Globus pallidus (tissue), 1 donor: ENCODE results near the gene ISLR2.
A peak's percentile ranks its signal among the peaks of the same experiment; 100 is the strongest.
"Not testable (repeated sequence)": the region's sequence is repeated elsewhere in the genome, so short reads cannot be mapped to it uniquely, and the experiment has no call there.

Source experiments
- DNase-seq: peaks from one replicate; pipeline ENCODE4 v3.0.0-alpha.2; 2015; ENCODE audit warnings: low spot score

The ISLR2 gene, protein sequence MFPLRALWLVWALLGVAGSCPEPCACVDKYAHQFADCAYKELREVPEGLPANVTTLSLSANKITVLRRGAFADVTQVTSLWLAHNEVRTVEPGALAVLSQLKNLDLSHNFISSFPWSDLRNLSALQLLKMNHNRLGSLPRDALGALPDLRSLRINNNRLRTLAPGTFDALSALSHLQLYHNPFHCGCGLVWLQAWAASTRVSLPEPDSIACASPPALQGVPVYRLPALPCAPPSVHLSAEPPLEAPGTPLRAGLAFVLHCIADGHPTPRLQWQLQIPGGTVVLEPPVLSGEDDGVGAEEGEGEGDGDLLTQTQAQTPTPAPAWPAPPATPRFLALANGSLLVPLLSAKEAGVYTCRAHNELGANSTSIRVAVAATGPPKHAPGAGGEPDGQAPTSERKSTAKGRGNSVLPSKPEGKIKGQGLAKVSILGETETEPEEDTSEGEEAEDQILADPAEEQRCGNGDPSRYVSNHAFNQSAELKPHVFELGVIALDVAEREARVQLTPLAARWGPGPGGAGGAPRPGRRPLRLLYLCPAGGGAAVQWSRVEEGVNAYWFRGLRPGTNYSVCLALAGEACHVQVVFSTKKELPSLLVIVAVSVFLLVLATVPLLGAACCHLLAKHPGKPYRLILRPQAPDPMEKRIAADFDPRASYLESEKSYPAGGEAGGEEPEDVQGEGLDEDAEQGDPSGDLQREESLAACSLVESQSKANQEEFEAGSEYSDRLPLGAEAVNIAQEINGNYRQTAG

DNA sequence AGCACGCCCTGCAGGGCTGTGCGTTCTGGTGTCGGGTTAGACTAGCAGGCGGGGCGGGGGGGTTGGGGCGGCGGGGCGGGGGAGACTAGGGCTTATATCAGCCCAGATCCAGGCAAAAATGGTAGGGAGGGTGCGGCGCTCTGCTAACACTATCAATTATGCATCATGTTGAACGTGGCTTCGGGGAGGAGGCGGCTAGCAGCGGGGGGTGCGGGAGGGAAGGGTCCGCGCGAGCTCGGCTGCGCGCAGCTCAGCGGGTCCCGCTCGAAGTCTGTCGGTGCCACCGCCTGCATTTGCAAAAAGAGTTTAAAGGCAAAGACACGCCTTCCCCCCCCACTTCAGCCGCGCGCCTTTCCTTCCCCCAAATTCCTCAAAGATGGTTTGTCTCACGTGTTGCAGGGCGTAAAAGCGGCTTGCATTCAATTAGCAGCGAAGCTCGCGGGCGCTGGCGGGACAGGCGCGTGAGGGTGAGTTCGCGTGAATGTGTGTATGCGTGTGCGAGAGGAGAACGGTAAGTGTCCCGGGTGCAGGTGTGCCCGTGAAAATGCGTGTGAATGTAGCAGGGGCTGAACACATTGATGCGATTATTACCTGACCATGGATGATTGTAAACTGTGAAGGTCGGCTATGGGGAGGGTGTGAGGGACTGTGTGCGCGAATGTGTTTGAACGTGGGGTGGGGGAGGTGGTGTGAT lies at the start of gene ISLR2:
ISLR2 (plus strand) TSS at position 432 of the 694 bp plus-strand sequence. CDS start 2,169 bp downstream, outside the sequence.
- DNase-seq, result no peak

DNA sequence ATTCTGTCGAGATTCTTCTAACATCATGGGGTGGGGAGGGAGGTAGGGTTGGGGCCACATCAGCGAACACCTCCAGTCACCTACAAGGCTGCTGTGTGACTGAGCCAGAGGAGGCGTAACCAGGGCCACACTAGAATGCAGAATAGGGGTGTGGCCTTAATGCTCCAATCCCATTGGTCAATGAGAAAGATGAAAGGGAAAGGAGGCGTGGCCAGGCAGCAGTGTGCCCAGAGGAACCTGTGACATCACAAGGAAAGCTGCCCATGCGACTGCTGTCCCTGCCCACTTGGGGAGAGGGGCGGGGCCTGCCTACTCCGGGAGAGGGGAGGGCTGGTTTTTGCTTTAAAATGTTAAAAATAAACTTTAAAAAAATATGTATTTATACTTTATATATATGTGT lies 47.9 kb upstream of the ISLR2 start, which contains the start of gene GOLGA6A:
GOLGA6A (minus strand) TSS at position 101 of the 400 bp plus-strand sequence; CDS start at position 60, 41 bp downstream.
- not testable (repeated sequence) for DNase-seq

DNA sequence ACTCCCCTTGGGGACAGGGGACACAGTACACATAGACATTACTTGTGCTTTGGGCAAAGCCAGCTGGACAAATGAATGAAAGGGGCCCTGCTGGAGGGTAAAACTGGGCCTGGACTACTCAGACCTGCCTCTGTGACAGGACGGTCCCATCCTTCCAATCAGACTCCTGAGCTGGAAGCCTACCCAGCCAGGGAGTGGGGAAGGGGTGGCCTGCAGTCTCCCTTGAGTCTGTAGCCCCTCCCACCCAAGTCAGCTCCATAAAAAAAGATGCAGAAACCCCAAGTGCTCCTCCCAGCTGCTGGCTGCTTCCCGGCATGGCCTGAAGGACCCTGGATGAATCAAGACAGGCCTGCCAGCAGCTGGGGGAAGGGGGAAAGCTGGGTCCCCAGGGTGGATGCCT lies 35.8 kb upstream of the ISLR2 start:
- not testable (repeated sequence) for DNase-seq

DNA sequence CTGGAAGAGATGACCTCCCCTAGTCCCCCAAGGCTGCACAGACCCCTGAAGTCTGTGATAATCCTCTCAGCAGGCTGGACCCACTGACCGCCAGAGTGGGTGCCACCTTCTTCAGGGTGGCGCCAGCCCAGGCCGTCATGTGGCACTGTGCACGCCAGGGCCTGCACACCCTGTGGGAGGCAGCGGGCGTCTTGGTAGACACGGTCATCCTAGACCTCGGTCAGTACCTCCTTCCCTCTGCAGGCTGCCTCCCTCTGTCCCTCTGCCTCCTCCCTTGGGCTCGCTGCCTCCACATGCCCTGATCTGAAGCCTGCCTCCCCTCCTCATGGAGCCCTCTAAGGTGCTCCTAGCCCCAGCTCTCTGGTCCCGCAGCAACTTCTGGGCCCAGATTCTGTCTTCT lies 34.8 kb upstream of the ISLR2 start:
- not testable (repeated sequence) for DNase-seq

DNA sequence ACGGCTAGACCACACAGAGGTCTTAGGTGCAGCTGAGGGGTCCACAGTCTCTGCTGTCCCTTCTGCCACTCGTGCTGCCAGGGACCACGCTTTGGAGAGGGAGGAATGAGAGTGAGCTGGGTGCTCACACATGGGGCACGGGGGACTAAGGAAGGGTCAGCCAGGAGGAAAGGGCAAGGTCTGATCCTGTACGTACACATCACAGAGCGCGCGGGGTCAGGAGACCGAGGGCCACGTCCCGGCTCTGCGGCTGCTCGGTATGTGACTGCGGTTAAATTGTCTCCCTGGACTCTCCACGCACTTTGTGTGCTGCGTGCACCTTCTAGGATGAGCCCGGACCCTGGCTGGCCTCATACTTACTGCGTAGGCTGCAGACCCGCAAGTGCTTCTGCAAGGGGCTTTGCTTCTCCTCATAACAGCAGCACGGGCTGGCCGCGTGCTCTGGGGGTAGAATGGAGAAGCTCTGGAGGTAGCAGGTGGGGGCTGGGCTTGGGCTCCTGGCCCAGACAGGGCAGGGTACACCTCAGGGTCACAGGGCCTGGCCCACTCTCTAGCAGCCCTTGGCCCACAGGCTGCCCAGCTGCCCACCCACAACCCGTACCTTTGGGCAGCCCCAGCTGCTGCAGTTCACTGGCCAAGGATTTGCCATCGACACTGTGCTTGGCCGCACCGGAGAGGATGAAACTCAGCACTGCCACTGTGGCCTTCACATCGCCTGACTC lies 33.5 kb upstream of the ISLR2 start:
- DNase-seq, result not testable (repeated sequence)

DNA sequence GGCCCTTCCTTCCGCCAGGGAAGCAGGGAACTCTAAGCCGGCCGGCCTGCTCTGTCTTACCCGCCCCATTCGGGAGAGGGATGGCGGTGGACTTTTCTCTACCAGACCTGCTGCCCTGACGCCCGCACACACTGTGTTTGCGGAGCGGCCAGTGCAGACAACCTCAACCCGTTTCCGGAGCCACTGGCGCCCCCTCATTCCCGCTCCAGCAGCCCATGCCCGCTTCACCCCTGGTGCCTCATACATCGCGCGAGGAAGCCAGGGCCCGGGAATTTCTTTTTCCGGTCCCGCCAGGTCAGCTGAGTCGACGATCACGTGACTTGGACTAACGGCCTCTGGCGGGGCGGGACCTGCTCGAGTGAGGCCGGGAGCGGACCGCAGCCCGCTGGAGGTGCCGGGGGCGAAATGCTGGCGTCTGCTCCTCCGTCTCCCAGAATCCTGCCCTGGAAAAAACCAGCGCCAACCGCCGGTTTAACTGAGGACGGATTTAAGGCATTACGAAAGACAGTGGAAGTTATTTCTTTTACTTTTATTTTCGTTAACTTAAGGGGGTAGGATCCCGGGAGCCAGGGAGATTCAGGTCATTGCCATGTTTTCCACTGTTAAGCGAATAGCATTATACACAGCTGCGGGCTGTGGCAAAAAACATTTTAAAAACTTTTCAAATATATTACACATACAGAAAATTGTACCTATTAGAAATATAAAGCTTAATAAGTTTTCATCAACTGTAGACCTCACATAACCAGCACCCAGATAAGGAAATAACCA lies 30.2 kb upstream of the ISLR2 start:
- peak; percentile 87 for DNase-seq

DNA sequence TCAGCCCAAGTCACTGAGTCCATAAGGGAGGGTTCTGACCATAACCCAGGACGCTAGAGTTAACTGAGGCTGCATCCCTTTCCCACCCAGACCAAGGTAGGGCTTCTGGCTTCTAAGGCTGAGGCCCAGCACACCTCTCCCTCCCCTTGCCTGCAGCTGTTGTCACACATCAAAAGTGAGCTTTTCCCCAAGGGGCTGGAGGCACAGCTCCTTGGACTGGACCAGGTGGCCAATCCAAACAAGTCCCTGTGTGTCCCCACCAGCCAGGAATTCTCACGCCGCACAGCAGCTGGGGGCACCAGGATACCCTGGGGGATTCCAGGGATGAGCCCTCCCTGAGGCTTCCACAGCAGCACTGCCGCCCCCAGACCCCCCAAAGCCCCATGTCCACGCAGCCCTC lies 22.3 kb upstream of the ISLR2 start:
- no peak for DNase-seq

DNA sequence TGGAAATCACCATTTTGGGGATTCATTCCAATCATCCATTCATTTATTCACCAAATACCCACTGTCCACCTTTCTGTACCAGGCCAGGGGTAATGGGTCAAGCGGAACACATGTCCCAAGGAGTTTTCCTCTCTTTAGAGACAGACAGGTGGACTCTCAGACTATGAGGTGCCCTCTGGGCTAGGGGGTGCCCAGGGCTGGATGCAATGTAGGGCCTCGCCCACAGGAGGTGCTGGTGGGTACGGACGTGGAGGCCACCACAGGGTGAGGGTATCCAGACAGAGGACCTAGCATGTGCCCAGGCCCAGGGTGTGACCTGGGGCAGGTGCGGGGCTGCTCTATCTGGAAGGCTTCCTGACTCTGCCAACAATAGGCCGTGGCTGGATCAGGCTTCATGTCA lies 21.8 kb upstream of the ISLR2 start:
- not testable (repeated sequence) for DNase-seq

DNA sequence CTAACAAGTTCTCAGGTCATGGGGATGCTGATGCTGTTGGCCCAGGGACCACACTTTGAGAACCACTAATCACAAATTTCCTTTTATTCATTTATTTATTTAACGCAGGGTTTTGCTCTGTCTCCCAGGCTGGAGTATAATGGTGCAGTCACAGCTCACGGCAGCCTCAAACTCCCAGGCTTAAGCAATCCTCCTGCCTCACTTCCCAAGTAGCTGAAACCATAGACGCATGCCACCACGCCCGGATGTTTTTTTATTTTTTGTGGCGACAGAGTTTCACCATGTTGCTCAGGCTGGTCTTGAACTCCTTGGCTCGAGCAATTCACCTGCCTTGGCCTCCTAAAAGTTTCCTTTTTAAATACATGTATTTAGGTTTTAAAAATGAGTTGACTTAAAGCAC lies 20.7 kb upstream of the ISLR2 start:
- no peak for DNase-seq

DNA sequence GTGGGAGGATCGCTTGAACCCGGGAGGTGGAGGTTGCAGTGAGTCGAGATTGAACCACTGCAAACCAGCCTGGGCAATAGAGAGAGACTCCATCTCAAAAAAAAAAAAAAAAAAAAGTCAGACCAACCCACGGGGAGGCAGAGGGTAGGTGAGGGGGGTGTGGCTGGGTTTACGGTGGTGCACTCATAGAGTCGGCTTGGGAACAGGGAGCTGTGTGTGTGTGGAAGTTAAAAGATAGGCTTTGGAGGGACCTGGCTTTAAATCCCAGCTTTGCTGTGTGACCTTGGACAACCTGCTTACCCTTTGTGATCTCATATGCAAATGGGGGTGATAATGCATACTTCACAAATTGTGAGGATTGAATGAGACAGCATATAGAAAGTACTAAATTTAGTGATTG lies 10.0 kb upstream of the ISLR2 start:
- no peak for DNase-seq

DNA sequence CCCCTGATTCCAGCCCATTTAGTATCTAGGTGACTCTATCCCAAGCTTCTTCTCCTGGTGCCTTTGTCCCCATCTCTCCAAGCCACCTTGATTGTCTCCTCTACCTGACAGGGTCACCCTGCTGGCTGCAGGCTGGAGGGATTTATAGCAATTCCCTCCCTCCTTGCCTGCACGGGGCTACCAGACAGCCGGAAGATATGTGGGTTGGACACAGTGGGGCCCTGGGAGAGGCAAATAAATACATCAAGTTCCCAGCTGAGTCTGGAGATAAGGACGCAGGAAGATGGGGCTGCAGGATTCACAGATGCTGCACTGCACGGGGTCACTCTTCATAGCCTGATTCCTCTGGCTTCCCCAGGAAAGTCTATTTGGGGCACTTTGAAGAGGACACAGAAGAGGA lies 9.3 kb upstream of the ISLR2 start:
- DNase-seq, result no peak

DNA sequence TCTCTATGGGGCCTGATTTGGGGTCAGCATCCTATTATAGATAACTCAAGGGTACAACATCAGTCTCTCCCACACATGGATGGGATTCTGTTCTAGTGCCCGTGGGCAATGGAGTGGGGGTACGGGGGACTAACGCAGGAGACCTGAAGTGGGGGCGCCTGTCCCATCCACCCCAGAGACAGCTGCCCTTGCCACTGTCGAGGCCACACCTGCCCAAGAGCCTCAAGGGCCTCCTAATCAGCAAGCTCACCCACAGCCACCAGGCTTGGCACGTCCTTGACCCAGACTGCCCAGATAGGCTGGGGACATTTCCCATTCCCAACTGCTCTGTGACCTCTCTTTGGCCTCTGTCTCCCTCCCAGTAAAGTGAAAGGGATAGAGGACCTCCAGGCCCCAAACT lies 8.5 kb upstream of the ISLR2 start:
- DNase-seq, result no peak

DNA sequence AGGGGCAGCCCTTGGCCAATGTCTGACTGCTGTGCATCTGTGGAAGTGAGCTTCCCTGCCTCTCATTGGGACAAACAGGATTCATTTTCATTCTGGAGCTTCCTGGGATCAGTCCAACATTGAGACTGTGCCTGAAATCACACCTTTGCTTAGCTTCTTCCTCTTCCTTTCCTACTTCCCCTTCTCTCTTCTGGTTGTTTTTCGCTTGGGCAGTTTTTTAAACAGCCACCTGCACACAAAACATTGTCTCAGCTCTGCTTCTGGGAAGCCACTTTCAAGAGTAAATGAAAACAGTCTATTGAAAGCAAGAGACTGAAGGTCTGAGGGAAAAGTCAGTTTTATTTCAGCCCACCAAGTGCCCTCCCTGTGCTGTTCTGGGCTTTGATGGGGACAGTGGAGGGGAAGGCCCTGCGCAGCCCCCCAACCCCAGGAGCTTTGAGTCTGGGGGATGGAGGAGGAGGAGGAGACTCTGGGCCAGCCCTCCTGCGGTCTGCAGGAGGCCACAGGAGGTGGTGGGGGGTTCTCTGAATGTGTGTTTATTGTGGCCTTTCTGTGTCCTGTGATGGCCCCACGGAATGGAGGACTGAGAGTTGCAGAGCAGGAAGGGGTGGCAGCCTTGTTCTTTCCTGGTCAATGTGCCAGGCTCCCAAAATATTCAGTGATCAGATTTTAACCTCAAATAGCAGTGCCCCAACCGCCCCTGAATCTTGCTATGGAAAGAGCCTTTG lies 7.8 kb upstream of the ISLR2 start:
- DNase-seq, result no peak

DNA sequence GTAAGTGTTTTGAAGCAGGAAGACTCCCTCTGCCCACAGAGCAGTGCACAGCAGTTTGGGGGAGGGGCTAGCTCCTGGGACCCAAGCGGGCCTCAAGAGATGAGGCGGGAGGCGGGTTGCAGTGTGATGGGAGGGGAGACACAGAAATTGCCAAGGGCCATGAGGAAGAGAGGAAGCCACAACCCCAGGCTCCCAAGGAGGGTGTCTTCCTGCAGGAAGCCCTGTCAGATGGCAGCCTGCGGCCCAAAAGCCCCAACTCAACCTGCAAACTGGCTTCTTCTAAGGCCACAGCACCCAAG lies 7.3 kb upstream of the ISLR2 start:
- no peak for DNase-seq

DNA sequence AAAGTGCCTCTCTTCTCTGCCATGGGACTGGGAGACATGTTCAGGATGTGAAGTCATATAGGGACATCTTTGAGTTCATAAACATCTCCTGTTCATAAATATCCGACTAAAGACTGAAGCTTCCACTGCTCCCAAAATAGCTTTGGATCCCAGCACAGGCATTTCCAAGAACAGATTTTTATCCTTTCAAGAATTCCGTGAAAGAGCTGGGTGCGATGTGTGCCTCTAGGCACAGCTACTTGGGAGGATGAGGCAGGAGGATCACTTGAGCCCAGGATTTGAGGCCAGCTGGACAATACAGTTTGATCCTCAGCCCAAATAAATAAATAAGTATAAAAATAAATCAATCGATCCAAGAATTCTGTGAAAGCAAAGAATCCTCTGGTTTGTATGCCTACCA lies 6.7 kb upstream of the ISLR2 start:
- DNase-seq, result no peak

DNA sequence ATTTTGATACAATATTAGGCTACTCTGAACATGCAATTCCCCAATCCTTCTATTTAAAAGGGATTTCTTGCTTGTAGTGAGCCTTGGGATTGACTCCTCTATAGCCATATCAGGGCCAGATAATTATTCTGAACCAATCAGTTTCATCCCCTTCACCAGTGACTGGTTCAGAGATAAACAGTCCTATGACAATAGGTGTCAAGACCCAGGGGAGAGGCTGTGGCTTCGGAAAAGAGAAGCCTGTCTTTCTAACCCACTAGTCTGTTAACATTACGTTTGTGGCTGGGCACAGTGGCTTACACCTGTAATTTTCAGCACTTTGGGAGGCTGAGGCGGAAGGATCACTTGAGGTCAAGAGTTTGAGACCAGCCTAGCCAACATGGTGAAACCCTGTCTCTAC lies 6.2 kb upstream of the ISLR2 start:
- no peak for DNase-seq

DNA sequence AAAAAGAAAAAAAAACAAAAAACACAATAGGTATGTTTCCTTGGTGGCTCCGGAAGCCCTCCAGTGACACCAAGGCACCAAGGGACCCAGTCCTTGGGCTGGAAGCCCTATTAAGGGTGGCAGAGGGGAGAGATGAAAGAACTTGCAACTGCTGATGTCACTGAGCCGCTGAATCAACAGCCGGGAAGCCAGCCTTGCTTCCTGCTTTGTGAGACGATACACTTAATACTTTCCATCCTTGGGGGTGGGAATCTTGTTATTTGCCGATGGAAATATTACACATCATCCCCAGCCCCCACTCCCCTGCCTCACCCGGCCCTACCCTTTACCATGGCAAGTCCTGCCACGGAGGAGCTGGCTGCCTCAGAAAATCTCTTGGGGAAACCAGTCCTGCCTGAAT lies 5.6 kb upstream of the ISLR2 start:
- DNase-seq, result no peak

DNA sequence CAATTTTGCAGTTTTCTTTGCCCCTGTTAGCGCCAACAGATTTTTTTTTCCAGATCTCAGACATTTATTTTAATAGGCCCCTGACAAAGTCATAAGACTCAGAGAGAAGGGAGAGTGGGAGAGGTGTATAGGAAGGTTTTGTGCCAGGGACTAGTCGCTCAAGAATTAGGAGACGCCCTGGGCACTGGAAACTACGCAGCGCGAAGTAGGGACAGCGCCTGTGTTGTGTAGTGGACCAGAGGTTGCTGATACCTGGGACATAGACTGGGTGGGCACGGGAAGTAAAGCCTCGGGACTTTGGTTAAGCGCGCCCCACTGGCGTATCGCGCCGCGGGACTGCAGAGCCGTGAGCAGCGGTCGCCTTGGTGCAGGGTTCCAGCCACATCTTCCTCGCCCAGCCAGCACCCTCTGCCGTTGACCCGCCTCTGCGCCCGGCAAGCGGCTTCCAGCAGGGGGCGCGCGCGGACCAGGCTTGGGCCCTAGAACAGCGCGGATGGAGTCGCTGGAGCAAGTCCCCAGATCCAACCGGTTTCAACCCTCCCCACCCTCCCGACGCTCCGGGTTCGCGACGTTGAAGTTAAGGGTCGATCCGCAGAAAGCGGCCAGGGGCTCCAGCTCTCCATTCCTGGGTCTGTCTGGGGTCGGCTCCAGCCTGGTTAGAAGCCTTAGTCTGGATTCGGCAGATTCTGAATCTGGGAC lies 3.0 kb upstream of the ISLR2 start:
- DNase-seq, result peak; percentile 66

DNA sequence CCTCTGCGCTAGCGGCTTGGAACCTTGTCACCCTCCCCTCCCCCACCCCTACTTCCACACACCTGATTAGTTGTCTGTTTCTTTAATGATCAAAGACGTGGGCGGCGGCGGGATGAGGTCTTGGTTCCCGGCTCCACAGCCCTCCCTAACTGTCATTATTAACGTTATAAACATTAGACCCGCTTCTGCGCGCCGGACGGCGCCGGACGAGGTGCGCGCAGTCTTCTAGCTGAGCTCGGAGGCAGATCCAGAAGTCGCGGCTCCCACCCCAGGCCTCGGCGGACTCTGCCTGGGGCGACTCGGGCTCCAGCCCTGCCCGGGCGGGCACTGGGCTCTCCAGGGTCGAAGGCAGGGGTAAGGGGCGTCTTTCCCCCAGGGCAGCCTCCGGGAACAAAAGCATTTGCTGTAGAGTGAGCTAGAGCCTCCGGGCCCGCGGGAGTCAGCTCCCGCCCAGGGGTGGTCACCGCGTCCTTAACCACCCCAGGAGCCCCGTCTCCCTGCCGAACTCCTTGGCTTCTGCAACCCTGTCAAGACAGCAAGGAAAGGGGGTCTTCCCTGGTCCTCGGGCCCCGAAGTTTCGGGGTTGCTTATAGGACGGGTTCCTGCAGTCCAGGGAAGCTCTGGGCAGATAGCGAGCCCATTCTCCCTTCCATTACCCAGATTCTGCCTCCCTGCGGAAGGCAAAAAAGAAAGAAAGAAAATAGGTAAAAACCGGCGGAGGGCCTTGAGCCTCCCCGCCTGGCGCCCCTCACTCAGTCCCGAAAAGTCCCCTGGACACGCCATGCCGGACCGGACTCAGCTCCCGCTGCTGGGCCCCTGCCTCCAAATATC lies 2.2 kb upstream of the ISLR2 start:
- no peak for DNase-seq
